Measurements from ENCODE around the gene GPR18. TPM values are rescaled to one million over a fixed set of nuclear protein-coding genes. Genes with fewer than 3 reads are reported as not detected.

GPR18 gene
- total RNA-seq, 1 experiment from 2014 or later = not detected

- POLR2A ChIA-PET = no interaction called here
- H3K27ac ChIP-seq (ENCODE audit: low read depth, low read length) = no peak overlapping the region
- intact Hi-C loops (cut with micrococcal nuclease) = no loop called here
- DNase-seq (ENCODE audit: low read depth, low spot score) (no peak), ATAC-seq (no peak)
- no peaks in the 10 kb centered on the region for H3K9me3 ChIP-seq (ENCODE audit: control insufficient read depth in 1 of 2, insufficient read depth in 1 of 2, low read depth in 1 of 2, low read length in 2 of 2)
- no peaks in the 10 kb centered on the region for H3K27me3 ChIP-seq (ENCODE audit: insufficient read depth, low read length)
- H3K79me2 ChIP-seq (ENCODE audit: insufficient read depth, low read length) = peaks cover 97% of the 10 kb centered on the region
- RAD21 ChIA-PET (ENCODE audit: low non-redundant PET in 1 of 2, low total read pairs in 2 of 2, uncharacterized antibody in 2 of 2, unreplicated experiment in 2 of 2) = no interaction called here
- CTCF ChIA-PET = no interaction called here
- peaks cover 17% of the 10 kb centered on the region; the same call in 1 of the 2 replicates for H4K20me1 ChIP-seq (ENCODE audit: insufficient read depth)
- H2AFZ ChIP-seq (ENCODE audit: low read depth, low read length, poor library complexity, severe bottlenecking) = no peak overlapping the region
- no peaks in the 10 kb centered on the region for H3K9me2 ChIP-seq (ENCODE audit: insufficient read depth)
- no peaks in the 10 kb centered on the region for H3K4me1 ChIP-seq (ENCODE audit: control insufficient read depth in 1 of 2, insufficient read depth in 2 of 2, low read length in 2 of 2)
- BruUV-seq (replicated peaks) = no TSS peak
- no peak overlapping the region for H3K4me3 ChIP-seq (replicated peaks in 1 of 2; ENCODE audit: low read depth in 1 of 2, low read length in 2 of 2)
- H3K36me3 ChIP-seq (ENCODE audit: control insufficient read depth in 1 of 2, insufficient read depth in 2 of 2, low read length in 2 of 2) = 0 out of 4 replicates have a peak, but pooled peaks cover 0 to 4% of the 10 kb centered on the region in 2 experiments
- H3K9ac ChIP-seq (ENCODE audit: low read length) = no peak overlapping the region
- TF ChIP-seq ATF3 (IDR thresholded peaks at IDR 0.05) (no peak), ZFX (IDR thresholded peaks at IDR 0.05) (no peak), SP1 (IDR thresholded peaks at IDR 0.05; ENCODE audit: low read depth) (no peak), SIN3A (IDR thresholded peaks at IDR 0.05; ENCODE audit: low read depth) (no peak), CBX3 (IDR thresholded peaks at IDR 0.05; ENCODE audit: low read depth) (no peak), REST (IDR thresholded peaks at IDR 0.05; ENCODE audit: low read depth) (no peak), EGR1 (IDR thresholded peaks at IDR 0.05; ENCODE audit: low read depth) (no peak), TCF7L2 (IDR thresholded peaks at IDR 0.05; ENCODE audit: borderline replicate concordance, extremely low read depth, insufficient read depth, insufficient read length) (no peak), YY1 (IDR thresholded peaks at IDR 0.05; ENCODE audit: extremely low read depth, insufficient replicate concordance, low read depth, low read length) (no peak)
- TF ChIP-seq, protein P1, sequence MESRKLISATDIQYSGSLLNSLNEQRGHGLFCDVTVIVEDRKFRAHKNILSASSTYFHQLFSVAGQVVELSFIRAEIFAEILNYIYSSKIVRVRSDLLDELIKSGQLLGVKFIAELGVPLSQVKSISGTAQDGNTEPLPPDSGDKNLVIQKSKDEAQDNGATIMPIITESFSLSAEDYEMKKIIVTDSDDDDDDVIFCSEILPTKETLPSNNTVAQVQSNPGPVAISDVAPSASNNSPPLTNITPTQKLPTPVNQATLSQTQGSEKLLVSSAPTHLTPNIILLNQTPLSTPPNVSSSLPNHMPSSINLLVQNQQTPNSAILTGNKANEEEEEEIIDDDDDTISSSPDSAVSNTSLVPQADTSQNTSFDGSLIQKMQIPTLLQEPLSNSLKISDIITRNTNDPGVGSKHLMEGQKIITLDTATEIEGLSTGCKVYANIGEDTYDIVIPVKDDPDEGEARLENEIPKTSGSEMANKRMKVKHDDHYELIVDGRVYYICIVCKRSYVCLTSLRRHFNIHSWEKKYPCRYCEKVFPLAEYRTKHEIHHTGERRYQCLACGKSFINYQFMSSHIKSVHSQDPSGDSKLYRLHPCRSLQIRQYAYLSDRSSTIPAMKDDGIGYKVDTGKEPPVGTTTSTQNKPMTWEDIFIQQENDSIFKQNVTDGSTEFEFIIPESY (IDR thresholded peaks at IDR 0.05; ENCODE audit: extremely low read depth, insufficient replicate concordance, low read length) = no peak
- no peak overlapping the region for H3K4me2 ChIP-seq (ENCODE audit: low read length)
These were observed 37.8 kb downstream of the GPR18 start for GRCh38 chr13:99220199-99220935.
